Esophagus squamous epithelium (tissue), 4 donors: ENCODE measurements around the gene CNGB1.

Experiments used
- POLR2A ChIP-seq, 4 donors: fragments of 450-650 bp; IDR thresholded peaks; one replicate each; pipeline ENCODE4 v1.6.1; 2017; ENCODE audit warnings: antibody characterized with exemption in 4 of 4, mild to moderate bottlenecking in 4 of 4, moderate library complexity in 3 of 4
- TF ChIP-seq, protein P1 (sequence below), 6 experiments: fragments of 450-650 bp in 4 of 6; fragments of 200-600 bp in 2 of 6; sonication (generic) in 2 of 6; IDR thresholded peaks; one replicate each; pipeline ENCODE4 v1.5.1; 2016 to 2019; ENCODE audit warnings: antibody characterized with exemption in 6 of 6, mild to moderate bottlenecking in 4 of 6, moderate library complexity in 4 of 6

- TF ChIP-seq, protein P1, sequence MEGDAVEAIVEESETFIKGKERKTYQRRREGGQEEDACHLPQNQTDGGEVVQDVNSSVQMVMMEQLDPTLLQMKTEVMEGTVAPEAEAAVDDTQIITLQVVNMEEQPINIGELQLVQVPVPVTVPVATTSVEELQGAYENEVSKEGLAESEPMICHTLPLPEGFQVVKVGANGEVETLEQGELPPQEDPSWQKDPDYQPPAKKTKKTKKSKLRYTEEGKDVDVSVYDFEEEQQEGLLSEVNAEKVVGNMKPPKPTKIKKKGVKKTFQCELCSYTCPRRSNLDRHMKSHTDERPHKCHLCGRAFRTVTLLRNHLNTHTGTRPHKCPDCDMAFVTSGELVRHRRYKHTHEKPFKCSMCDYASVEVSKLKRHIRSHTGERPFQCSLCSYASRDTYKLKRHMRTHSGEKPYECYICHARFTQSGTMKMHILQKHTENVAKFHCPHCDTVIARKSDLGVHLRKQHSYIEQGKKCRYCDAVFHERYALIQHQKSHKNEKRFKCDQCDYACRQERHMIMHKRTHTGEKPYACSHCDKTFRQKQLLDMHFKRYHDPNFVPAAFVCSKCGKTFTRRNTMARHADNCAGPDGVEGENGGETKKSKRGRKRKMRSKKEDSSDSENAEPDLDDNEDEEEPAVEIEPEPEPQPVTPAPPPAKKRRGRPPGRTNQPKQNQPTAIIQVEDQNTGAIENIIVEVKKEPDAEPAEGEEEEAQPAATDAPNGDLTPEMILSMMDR (IDR thresholded peaks at IDR 0.05): no peak
- no peak for TF ChIP-seq POLR2A (IDR thresholded peaks at IDR 0.05)
Measured at GRCh38 chr16:57981636-57982035, 10.7 kb upstream of the CNGB1 start.
